HUES64 (cell line): Measurements from ENCODE around the gene EVI2B.
"Not testable (repeated sequence)": the region's sequence is repeated elsewhere in the genome, so short reads cannot be mapped to it uniquely, and the experiment has no call there.

Experiments used
- H3K27ac ChIP-seq: 2 replicates; pipeline ENCODE4 v1.7.0; 2013; ENCODE audit warnings: low read depth, low read length, inconsistent platforms
- H3K27me3 ChIP-seq: 2 replicates; pipeline ENCODE4 v1.6.1; 2013; ENCODE audit warnings: mild to moderate bottlenecking, low read length; ENCODE audit not compliant: insufficient read depth
- H3K36me3 ChIP-seq: 2 replicates; pipeline ENCODE4 v1.6.1; 2013; ENCODE audit warnings: mild to moderate bottlenecking, low read length; ENCODE audit not compliant: insufficient read depth
- H3K4me1 ChIP-seq: 2 replicates; pipeline ENCODE4 v1.6.1; 2013; ENCODE audit warnings: mild to moderate bottlenecking, low read length, moderate library complexity; ENCODE audit not compliant: insufficient read depth
- H3K4me3 ChIP-seq: 2 replicates; pipeline ENCODE4 v1.5.1; 2013; ENCODE audit warnings: mild to moderate bottlenecking, low read length, moderate library complexity
- H3K9ac ChIP-seq: 2 replicates; pipeline ENCODE4 v1.6.1; 2013; ENCODE audit warnings: mild to moderate bottlenecking, low read depth, low read length
- H3K9me3 ChIP-seq: 2 replicates; pipeline ENCODE4 v1.6.1; 2013; ENCODE audit warnings: low read depth, low read length; ENCODE audit not compliant: insufficient read depth
- WGBS: fragments of 150-250, 120-280 bp; methylation state at CpG from one replicate; pipeline ENCODE4 v1.1.7; 2013; ENCODE audit warnings: missing lambda C conversion rate; 5-methylcytosine and 5-hydroxymethylcytosine counted together

EVI2B gene

DNA sequence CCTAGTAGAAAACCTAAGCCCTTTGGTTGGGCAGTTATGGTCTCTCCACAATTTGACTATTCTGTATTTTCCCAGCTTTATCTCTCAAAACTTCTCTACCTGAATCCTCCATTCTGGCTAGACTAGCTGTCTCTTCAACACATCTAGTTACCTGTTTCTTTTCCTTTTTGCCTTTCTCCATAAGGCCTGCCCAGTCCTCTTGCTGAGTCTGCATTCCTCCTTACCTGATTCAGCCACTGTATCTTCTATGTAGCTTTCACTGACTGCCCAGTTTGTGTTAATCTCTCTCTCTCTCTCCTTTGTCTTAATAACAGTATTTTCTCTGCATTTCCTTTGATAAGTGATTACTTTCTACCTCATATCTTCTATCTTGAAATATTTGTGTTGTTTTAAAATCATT lies 9.7 kb upstream of the EVI2B start:
- no peaks in the 10 kb centered on the region for H3K27me3 ChIP-seq
- no peak overlapping the region for H3K4me3 ChIP-seq
- no peak overlapping the region for H3K27ac ChIP-seq
- H3K9ac ChIP-seq = no peak overlapping the region
- H3K36me3 ChIP-seq = peaks cover 21% of the 10 kb centered on the region
- H3K4me1 ChIP-seq = peaks cover 4% of the 10 kb centered on the region; the same call in 1 of the 2 replicates
- H3K9me3 ChIP-seq = no peaks in the 10 kb centered on the region

DNA sequence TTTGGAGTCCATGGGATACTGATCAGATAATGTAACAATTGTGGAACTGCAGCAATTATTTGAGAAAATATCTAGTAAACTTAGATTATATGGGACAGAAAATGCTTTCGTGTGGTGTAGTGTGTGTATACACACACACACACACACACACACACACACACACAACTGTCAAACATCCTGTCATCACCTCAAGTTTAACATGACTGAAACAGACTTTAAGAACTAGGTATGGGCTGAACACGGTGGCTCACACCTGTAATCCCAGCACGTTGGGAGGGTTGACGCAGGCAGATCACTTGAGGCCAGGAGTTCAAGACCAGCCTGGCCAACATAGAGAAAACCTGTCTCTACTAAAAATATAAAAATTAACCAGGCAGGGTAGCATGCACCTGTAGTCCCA lies 8.1 kb upstream of the EVI2B start:
- H3K27me3 ChIP-seq = no peaks in the 10 kb centered on the region
- H3K9me3 ChIP-seq = no peaks in the 10 kb centered on the region
- 97% methylated on average over 3 of the region's 4 CpGs for WGBS
- H3K4me3 ChIP-seq = no peak overlapping the region
- peaks cover 9% of the 10 kb centered on the region for H3K36me3 ChIP-seq
- no peak overlapping the region for H3K27ac ChIP-seq
- H3K9ac ChIP-seq = no peak overlapping the region
- peaks cover 4% of the 10 kb centered on the region; the same call in 1 of the 2 replicates for H3K4me1 ChIP-seq

DNA sequence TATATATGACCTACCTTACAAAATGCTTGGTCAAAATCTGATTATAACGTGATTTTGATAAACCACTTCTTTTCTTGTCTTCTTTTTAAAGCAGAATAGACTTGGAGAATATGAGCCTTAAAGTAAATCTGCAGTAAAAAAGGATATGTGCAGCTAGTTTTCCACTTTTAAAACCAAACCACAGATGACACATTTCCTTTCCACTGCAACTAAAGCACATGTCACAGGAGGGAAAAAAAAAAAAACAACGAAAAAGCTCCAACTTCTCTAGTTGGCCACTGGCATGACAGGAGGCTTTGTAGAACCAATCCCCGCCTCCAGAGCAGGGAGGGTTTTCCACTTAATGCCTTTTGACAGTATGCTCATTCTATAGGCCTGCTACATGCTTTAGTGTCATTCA lies 7.6 kb upstream of the EVI2B start, which contains the start of gene EVI2A:
Gene EVI2A, minus strand, starts transcription at position 142 of the 400 bp plus-strand sequence. CDS start 2,609 bp downstream, outside the sequence.
- 78% methylated on average over 3 of the region's 3 CpGs for WGBS
- Histone ChIP-seq H3K27me3 (no peaks in the 10 kb centered on the region), H3K4me3 (no peak within 1 kb of the TSS), H3K9me3 (no peaks in the 10 kb centered on the region), H3K36me3 (peaks cover 8% of the 10 kb centered on the region), H3K27ac (no peak within 1 kb of the TSS), H3K9ac (no peak within 1 kb of the TSS), H3K4me1 (peaks cover 4% of the 10 kb centered on the region; the same call in 1 of the 2 replicates)

DNA sequence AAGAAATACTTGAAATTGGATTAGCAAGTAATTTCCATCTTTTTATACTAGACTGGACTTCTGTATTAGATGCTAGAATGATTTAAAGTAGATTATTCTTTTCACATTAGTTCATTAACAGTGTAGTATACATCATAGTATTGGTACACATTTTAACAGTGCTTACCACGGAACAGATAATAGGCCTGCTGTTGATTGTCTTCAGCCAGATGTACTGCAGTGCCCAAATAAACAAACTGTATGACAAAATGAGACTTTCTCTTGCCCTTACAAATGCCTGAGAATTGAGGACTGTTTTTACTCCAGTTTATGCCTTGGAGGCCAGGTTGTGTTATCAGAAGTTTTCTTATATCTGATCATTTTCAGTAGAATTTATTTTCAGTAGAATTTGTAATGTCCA lies 6.9 kb upstream of the EVI2B start:
- Histone ChIP-seq H3K27me3 (no peaks in the 10 kb centered on the region), H3K4me3 (no peak overlapping the region), H3K4me1 (peaks cover 4% of the 10 kb centered on the region; the same call in 1 of the 2 replicates), H3K9ac (no peak overlapping the region), H3K27ac (no peak overlapping the region), H3K36me3 (peaks cover 3% of the 10 kb centered on the region), H3K9me3 (no peaks in the 10 kb centered on the region)
- WGBS = 100% methylated on average over 1 of the region's 1 CpG

DNA sequence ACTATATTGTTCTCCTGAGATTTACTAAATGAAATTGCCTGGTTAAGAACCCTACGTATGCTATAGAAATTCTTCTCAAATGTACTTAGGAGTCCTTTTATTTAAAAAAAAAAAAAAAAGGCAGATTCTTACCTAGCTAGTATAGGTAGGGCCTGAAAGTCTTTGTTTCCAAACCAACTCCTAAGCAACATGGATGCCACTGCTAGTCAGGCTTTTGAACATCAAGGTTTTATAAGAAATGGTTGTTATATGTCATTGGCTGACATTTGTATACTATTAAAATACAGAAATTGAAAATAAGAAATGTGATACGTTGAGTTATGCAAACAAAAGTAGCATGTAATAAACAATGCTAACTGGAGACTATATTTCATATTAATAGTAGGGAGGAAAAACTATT lies 6.4 kb upstream of the EVI2B start:
- WGBS = no CpG with 5 or more reads among the region's 2 CpGs
- peaks cover 4% of the 10 kb centered on the region; the same call in 1 of the 2 replicates for H3K4me1 ChIP-seq
- H3K4me3 ChIP-seq = no peak overlapping the region
- H3K27ac ChIP-seq = no peak overlapping the region
- no peaks in the 10 kb centered on the region for H3K27me3 ChIP-seq
- no peaks in the 10 kb centered on the region for H3K36me3 ChIP-seq
- no peaks in the 10 kb centered on the region for H3K9me3 ChIP-seq
- no peak overlapping the region for H3K9ac ChIP-seq

DNA sequence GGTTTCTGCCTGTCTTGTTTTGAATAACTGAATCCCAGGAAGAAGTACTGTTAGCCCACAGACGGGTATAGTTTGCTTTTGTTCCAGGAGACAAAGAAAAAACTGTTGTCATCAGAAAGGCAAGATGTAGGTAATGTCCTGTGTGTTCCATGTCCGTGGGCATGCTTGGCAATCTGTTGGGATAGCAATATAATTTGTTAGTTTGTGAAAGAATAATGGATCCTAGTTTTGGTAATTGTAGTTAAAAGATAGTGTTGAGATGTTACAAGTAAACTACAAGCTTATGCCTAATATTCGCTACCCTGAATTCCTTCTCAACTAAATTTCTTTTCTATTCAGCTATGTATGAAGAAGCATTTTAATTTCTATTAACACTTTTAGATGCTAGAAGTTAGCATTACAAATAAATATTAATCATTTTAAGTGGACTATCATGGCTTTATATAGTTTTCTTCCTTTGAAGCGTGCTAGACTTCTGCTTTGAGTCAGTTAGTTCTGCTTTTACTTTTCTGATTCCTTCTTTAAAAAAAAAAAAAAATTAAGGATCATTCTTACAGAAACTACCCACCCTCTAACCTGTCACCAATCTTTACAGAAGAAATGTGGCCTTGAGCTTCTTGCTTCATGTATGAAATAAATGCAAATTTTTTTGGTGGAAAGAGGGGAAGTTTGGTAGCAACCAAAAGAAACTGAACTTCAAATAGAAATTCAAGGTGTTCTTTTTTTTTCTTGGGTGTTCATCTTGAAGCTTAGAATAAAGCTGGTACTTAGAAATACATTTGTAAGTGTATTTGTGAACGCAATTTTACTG lies 5.2 kb upstream of the EVI2B start:
- H3K4me1 ChIP-seq = peaks cover 4% of the 10 kb centered on the region; the same call in 1 of the 2 replicates
- no peaks in the 10 kb centered on the region for H3K9me3 ChIP-seq
- WGBS = 89% methylated on average over 4 of the region's 5 CpGs
- H3K9ac ChIP-seq = peak overlapping the region; percentile 28; the same call in 1 of the 2 replicates
- no peaks in the 10 kb centered on the region for H3K36me3 ChIP-seq
- H3K27me3 ChIP-seq = no peaks in the 10 kb centered on the region
- no peak overlapping the region for H3K4me3 ChIP-seq
- no peak overlapping the region for H3K27ac ChIP-seq

DNA sequence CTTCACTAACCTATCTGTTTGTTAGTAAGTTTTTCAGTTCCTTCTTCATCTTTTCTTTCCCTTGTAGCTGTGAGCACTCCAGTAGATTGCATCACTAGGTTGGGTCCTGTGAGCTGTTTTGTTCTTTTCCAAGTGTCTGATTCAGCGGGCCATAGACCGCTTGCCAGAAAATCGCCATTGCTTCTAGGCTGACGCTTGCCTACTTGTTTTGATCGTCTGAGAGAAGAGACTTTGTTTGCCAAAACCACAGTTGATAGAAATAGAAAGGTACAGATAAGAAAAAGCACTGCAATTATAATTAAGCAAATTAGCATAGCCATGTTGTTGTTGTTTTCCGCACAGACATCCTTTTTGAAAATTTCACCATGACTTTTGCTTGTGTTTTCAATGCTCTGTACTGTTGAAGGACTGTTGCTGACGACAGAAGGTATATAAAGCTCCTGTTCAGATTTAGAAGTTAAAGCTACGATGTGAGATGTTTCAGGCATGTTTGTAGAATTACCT lies 4.5 kb upstream of the EVI2B start:
- H3K4me3 ChIP-seq = no peak overlapping the region
- WGBS = 91% methylated on average over 8 of the region's 8 CpGs
- H3K27ac ChIP-seq = 0 out of 2 replicates have a peak overlapping the region, but pooled peaks have one; percentile 7
- H3K36me3 ChIP-seq = no peaks in the 10 kb centered on the region
- peak overlapping the region; percentile 28; the same call in 1 of the 2 replicates for H3K9ac ChIP-seq
- H3K27me3 ChIP-seq = no peaks in the 10 kb centered on the region
- H3K4me1 ChIP-seq = peaks cover 4% of the 10 kb centered on the region; the same call in 1 of the 2 replicates
- H3K9me3 ChIP-seq = no peaks in the 10 kb centered on the region

DNA sequence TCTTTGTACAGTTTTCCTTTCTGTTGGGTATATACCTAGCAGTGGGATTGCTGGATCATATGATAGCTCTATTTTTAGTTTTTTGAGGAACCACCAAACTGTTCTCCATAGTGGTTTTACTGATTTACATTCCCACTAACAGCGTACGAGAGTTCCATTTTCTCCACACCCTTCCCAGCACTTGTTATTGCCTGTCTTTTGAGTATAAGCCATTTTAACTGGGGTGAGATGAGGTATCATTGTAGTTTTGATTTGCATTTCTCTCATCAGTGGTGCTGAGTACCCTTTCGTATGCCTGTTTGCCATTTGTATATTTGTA lies 887 bp upstream of the EVI2B start:
- Histone ChIP-seq H3K9me3 (no peaks in the 10 kb centered on the region), H3K4me1 (peaks cover 4% of the 10 kb centered on the region; the same call in 1 of the 2 replicates), H3K27ac (no peak overlapping the region), H3K27me3 (no peaks in the 10 kb centered on the region), H3K9ac (no peak overlapping the region), H3K4me3 (no peak overlapping the region), H3K36me3 (no peaks in the 10 kb centered on the region)
- 100% methylated on average over 2 of the region's 3 CpGs for WGBS

DNA sequence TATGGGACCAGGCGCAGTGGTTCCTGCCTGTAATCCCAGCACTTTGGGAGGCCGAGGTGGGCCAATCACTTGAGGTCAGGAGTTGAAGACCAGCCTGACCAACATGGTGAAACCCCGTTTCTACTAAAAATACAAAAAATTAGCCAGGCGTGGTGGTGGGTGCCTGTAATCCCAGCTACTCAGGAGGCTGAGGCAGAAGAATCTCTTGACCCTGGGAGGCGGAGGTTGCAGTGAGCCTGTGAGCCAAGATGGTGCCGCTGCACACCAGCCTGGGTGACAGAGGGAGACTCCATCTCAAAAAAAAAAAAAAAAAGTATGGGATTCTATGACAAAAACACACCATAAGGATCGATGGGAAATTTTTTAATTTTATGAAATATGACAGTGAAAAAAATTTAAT lies 1.6 kb downstream of the EVI2B start:
- not testable (repeated sequence) for H3K4me1 ChIP-seq, H3K9ac ChIP-seq, H3K27me3 ChIP-seq, H3K4me3 ChIP-seq, H3K27ac ChIP-seq, H3K9me3 ChIP-seq, H3K36me3 ChIP-seq
- 96% methylated on average over 6 of the region's 7 CpGs for WGBS

DNA sequence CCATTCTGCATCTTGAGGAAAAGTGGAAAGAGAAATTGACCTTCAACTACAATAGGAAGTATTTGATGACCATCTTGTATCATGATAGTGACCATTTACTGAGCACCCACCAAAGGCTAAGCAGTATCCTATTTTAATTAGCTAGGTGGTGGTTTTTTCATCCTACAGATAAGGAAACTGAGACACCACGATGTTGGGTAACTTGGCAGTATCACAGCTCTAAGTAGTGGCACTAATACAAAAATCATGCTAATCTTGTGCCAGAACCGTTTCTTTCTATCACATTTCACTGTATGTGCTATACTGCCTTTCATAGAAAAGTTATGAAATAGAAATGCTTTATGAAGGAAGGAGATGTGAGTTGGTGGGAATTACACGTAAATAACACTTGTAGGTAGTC lies 2.3 kb downstream of the EVI2B start:
- WGBS = 100% methylated on average over 3 of the region's 3 CpGs
- H3K36me3 ChIP-seq = no peaks in the 10 kb centered on the region
- H3K9ac ChIP-seq = no peak overlapping the region
- no peaks in the 10 kb centered on the region for H3K9me3 ChIP-seq
- H3K4me1 ChIP-seq = peaks cover 4% of the 10 kb centered on the region; the same call in 1 of the 2 replicates
- H3K27me3 ChIP-seq = no peaks in the 10 kb centered on the region
- no peak overlapping the region for H3K27ac ChIP-seq
- no peak overlapping the region for H3K4me3 ChIP-seq

DNA sequence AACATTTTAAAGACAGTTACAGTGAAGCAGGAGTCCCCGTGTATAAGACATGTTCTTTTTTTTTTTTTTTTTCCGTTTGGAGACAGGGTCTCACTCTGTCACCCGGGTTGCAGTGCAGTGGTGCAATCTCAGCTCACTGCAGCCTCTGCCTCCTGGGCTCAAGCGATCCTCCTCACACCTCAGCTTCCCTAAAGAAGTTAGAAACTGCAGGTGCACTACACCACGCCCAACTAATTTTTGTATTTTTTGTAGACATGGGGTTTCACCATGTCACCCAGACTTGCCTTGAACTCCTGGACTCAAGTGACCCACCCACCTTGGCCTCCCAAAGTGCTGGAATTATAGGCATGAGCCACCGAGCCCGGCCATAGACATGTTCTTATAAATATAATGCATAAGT lies 3.0 kb downstream of the EVI2B start:
- Histone ChIP-seq H3K4me1 (peaks cover 4% of the 10 kb centered on the region; the same call in 1 of the 2 replicates), H3K9ac (no peak overlapping the region), H3K9me3 (no peaks in the 10 kb centered on the region), H3K27me3 (no peaks in the 10 kb centered on the region), H3K4me3 (no peak overlapping the region), H3K36me3 (no peaks in the 10 kb centered on the region), H3K27ac (no peak overlapping the region)
- 92% methylated on average over 7 of the region's 7 CpGs for WGBS
